Heart right ventricle (tissue), 16 donors: ENCODE data around the gene MRFAP1L1. TPM values are rescaled to one million over a fixed set of nuclear protein-coding genes. Genes with fewer than 3 reads are reported as not detected.

Source experiments
- ATAC-seq, 8 donors: fragments of 200-7000 bp; cut with Tn5 transposase; one replicate each; pipeline ENCODE4 v1.9.1; 2020; ENCODE audit warnings: mild to moderate bottlenecking in 8 of 8, moderate library complexity in 8 of 8, moderate number of reproducible peaks in 1 of 8
- DNase-seq, 2 donors: peaks; one replicate each; pipeline ENCODE4 v3.0.0-alpha.2; 2020
- H3K27ac ChIP-seq, 10 donors: fragments of 200-600 bp; sonication (generic) in 2 of 10; one replicate each; pipeline versions ENCODE4 v1.5.0 to v1.8.0; 2020 to 2022; ENCODE audit warnings: mild to moderate bottlenecking in 3 of 10
- H3K27me3 ChIP-seq, 7 donors: fragments of 200-600 bp; one replicate each; pipeline ENCODE4 v1.8.0; 2021 to 2022; ENCODE audit warnings: mild to moderate bottlenecking in 2 of 7
- H3K36me3 ChIP-seq, 9 donors: fragments of 200-600 bp; sonication (generic) in 1 of 9; one replicate each; pipeline versions ENCODE4 v1.5.0 to v1.8.0; 2020 to 2022; ENCODE audit warnings: mild to moderate bottlenecking in 2 of 9
- H3K4me1 ChIP-seq, 9 donors: fragments of 200-600 bp; sonication (generic) in 1 of 9; one replicate each; pipeline versions ENCODE4 v1.5.0 to v1.8.0; 2020 to 2022; ENCODE audit warnings: mild to moderate bottlenecking in 4 of 9
- H3K4me3 ChIP-seq, 10 donors: fragments of 200-600 bp; sonication (generic) in 2 of 10; one replicate each; pipeline versions ENCODE4 v1.5.0 to v1.8.0; 2020 to 2022; ENCODE audit warnings: mild to moderate bottlenecking in 7 of 10, moderate library complexity in 2 of 10
- H3K9me3 ChIP-seq, 11 donors: fragments of 200-600 bp in 10 of 11; sonication (generic) in 2 of 11; one replicate each; pipeline versions ENCODE4 v1.5.0 to v1.8.0; 2013 to 2022; ENCODE audit warnings: mild to moderate bottlenecking in 2 of 11, control low read depth in 1 of 11, moderate library complexity in 1 of 11
- CTCF ChIP-seq, 9 donors: fragments of 200-600 bp; sonication (generic) in 2 of 9; IDR thresholded peaks; one replicate each; pipeline versions ENCODE4 v1.5.0 to v1.8.0; 2021 to 2022; ENCODE audit warnings: antibody characterized with exemption in 9 of 9, mild to moderate bottlenecking in 5 of 9, moderate library complexity in 1 of 9
- WGBS, 2 donors: extraction: QIAGEN DNeasy Blood & Tissue Kit; methylation state at CpG; one replicate each; pipeline ENCODE4 v1.1.7; 2013; ENCODE audit warnings: inconsistent platforms in 1 of 2; 5-methylcytosine and 5-hydroxymethylcytosine counted together
- intact Hi-C, 10 donors: fragments of 100-400 bp; cut with DNase I; formaldehyde crosslinking; loops; one replicate each; pipeline versions ENCODE4 v1.11.1 to v1.14.2; 2022
- polyA plus RNA-seq, 2 donors: library from polyadenylated mRNA; stranded (reverse); fragments of 200-250 nt; gene quantifications; one replicate each; pipeline ENCODE4 v1.2.3, GENCODE V29; 2013
- total RNA-seq, 10 donors: library from RNA; stranded (reverse); fragmentation: NEBNext Ultra II Directional in 3 of 10; extraction: Animal tissue kit (Norgen Biotek cat#: 25700) in 3 of 10; gene quantifications; one replicate each; pipeline versions ENCODE4 v1.2.1 to v1.2.4, GENCODE V29; 2021 to 2023
- donor health status: Arrhythmogenic right ventricular cardiomyopathy.
- donor health status: ischemic (EF 13 %, LVEDD 7.1; RV severe dilation, severe dysfunction).
- donor health status: healthy with polysubstance abuse.
- donor health status: DM: no; HTN: yes; CAD: no.
- donor health status: DM: no; HTN: no; CAD: no.
- donor health status: ischemic (EF 25% LVEDD 6.9; RV normal size, moderate dysfunction).
- donor health status: ischemic (EF 25% LVEDD 5.7; RV mildly dilated, moderate dysfunction).
- donor health status: healthy.
- donor health status: DM: yes; HTN: yes; CAD: no.
- donor health status: Ischemic cardiomyopathy.
- donor health status: ischemic (EF 35%, LVEDD 5.7; RV mildly dilated, moderate dysfunction).
- donor health status: nonischemic (EF 11% LVEDD 7.7; RV severe dilation, severe dysfunction).
- donor health status: DM: yes; HTN: yes; CAD: no.
- donor health status: PGD.
- donor health status: ischemic (EF 29% LVEDD 5.4; RV normal size, mild dysfunction).
- donor health status: nonischemic (EF 23%, LVEDD 6.1; RV moderate dilation, normal function).

The MRFAP1L1 gene
- total and polyA plus RNA-seq, 12 donors: 37.5 to 73.7 (median 42.8) TPM

- no peak overlapping the region for H3K4me3 ChIP-seq
- peaks cover 7 to 12% (median 11%) of the 10 kb centered on the region in 9 donors for H3K4me1 ChIP-seq
- intact Hi-C loops: no loop called here
- WGBS, 2 donors: 61 to 78% methylated on average over 2 of the region's 2 CpGs
- no peak for TF ChIP-seq CTCF (IDR thresholded peaks at IDR 0.05)
- DNase-seq (no peak), ATAC-seq (no peak)
- no peaks in the 10 kb centered on the region for H3K27me3 ChIP-seq
- H3K9me3 ChIP-seq: no peaks in the 10 kb centered on the region
- H3K36me3 ChIP-seq: no peaks in the 10 kb centered on the region
- H3K27ac ChIP-seq: no peak overlapping the region
Measured at GRCh38 chr4:6742507-6742906, 32.8 kb upstream of the MRFAP1L1 start.

- no peaks in the 10 kb centered on the region for H3K27me3 ChIP-seq
- H3K4me1 ChIP-seq: no peaks in the 10 kb centered on the region
- no peak overlapping the region for H3K4me3 ChIP-seq
- H3K36me3 ChIP-seq: no peaks in the 10 kb centered on the region
- no peak overlapping the region for H3K27ac ChIP-seq
- 86 to 94% methylated on average over 8 of the region's 8 CpGs for WGBS, 2 donors
- no peaks in the 10 kb centered on the region for H3K9me3 ChIP-seq
- intact Hi-C loops: no loop called here
- no peak for TF ChIP-seq CTCF (IDR thresholded peaks at IDR 0.05)
- no peak for DNase-seq
- no peak for ATAC-seq
Measured at GRCh38 chr4:6740347-6740746, 30.7 kb upstream of the MRFAP1L1 start.

GRCh38 chr4:6739920-6740319, 30.3 kb upstream of the MRFAP1L1 start:
- DNase-seq (no peak), ATAC-seq (no peak)
- Histone ChIP-seq H3K4me1 (no peaks in the 10 kb centered on the region), H3K27ac (no peak overlapping the region), H3K36me3 (no peaks in the 10 kb centered on the region), H3K4me3 (no peak overlapping the region), H3K27me3 (no peaks in the 10 kb centered on the region), H3K9me3 (no peaks in the 10 kb centered on the region)
- no peak for TF ChIP-seq CTCF (IDR thresholded peaks at IDR 0.05)
- intact Hi-C loops: no loop called here
- 85 to 89% methylated on average over 4 of the region's 4 CpGs for WGBS, 2 donors

- no peak for DNase-seq
- intact Hi-C loops: loop anchor here in 1 of 10 donors (5.0 kb wide), 1 partner anchor 38 kb away; no protein-coding TSS in a partner anchor
- Histone ChIP-seq H3K4me1 (peaks cover 0 to 11% (median 4%) of the 10 kb centered on the region in 9 donors), H3K27me3 (no peaks in the 10 kb centered on the region), H3K9me3 (no peaks in the 10 kb centered on the region), H3K27ac (no peak overlapping the region), H3K36me3 (no peaks in the 10 kb centered on the region), H3K4me3 (no peak overlapping the region)
- no peak for TF ChIP-seq CTCF (IDR thresholded peaks at IDR 0.05)
- WGBS, 2 donors: 80 to 82% methylated on average over 16 of the region's 16 CpGs
- ATAC-seq: no peak
Measured at GRCh38 chr4:6734165-6734786, 24.6 kb upstream of the MRFAP1L1 start.
